ENCODE measurements around the gene ASH1L.
"Not testable (repeated sequence)": the region's sequence is repeated elsewhere in the genome, so short reads cannot be mapped to it uniquely, and the experiment has no call there.

DNA sequence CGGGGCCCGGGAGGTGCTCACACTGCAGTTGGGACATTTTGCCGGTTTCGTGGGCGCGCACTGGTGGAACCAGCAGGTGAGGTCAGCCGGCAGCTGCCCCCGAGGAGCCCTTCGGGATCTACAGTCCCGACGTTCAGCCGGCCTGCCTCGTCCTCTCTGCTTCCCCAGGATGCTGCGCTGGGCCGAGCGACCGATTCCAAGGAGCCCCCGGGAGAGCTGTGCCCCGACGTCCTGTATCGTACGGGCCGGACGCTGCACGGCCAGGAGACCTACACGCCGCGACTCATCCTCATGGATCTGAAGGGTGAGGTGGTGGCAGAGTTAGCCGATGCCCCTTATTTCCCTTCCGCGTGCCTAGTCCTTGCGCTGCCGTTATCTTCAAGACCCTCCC lies 47.6 kb upstream of the ASH1L start:
- not testable (repeated sequence) for TF ChIP-seq CTCF, POLR2A (IDR thresholded peaks at IDR 0.05)
